GM19025 (cell line): Measurements from ENCODE around the gene SEZ6L.

ENCODE experiments used
- ATAC-seq: cut with Tn5 transposase; IDR thresholded peaks from one replicate; pipeline ENCODE4 v1.9.1; 2021; ENCODE audit warnings: mild to moderate bottlenecking, low read depth, moderate library complexity; ENCODE audit not compliant: unreplicated experiment

SEZ6L gene

DNA sequence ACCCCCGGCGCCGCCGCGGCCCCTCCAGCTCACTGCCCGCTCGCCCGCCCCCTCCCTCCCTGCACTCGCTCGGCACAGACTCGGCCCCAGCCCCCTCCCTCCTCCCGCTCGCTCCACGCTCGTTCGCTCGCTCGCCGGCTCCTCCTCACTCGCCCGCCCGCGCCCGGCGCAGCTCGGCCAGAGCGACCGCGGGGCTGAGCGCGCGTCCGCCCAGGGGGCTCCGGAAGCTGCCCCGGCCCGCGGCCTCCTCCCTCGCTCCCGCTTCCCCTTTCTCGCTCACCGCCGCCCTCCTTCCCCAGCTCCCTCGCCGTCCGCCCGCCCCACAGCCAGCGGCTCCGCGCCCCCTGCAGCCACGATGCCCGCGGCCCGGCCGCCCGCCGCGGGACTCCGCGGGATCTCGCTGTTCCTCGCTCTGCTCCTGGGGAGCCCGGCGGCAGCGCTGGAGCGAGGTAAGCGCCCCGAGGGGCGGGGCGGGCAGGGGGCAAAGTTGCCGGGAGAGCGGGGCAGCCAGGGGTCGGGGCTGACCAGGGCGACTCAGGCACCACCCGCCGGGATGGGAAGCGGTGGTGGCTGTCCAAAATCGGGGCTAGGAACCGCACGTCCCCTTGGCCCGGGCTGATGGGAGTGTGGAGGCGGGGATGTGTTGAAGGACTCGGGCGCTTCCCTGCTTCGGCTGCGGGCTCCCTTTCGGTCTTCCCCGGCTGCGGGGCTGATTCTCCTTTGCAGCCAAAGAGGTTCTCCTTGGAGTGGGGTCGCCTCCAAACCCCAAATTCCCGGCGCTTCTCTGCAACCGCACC lies at the start of gene SEZ6L:
Gene SEZ6L, plus strand, starts transcription at position 148 of the 797 bp plus-strand sequence. Its CDS starts 208 bp downstream, at position 356.
- ATAC-seq = no peak

GRCh38 chr22:26122920-26123468 lies 46.3 kb upstream of the SEZ6L start:
- ATAC-seq = no peak

GRCh38 chr22:26124991-26125725 lies 44.1 kb upstream of the SEZ6L start:
- ATAC-seq = no peak

- no peak for ATAC-seq
Measured at GRCh38 chr22:26127126-26127525, 42.1 kb upstream of the SEZ6L start.

GRCh38 chr22:26127556-26127955 lies 41.7 kb upstream of the SEZ6L start:
- no peak for ATAC-seq

DNA sequence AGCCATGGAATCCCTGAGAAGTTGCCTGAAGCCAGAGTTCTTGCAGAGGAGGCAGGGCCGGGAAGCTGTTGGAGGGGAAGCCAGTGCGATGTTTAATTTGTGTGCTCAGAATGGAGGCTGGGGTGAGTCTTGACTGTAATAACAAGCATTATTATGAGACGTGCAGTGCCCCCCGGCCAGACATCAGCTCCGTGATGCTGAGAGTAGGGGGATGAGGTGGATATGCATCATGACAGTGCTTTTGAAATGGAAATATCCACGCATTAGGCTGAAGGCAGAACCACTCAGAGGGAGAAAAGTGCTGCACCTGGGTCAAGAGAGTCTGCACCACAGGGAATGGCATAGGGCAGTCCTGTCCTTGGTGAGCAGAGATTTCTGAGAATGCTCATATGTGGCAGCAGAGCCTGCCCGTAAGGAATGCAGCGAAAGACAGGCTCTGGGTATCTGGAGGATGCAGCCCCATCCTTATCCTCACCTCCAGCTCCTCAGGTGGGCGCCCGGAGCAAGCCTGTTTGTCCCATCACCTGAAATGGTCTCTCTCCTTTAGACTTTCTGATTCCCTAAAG lies 37.6 kb upstream of the SEZ6L start:
- no peak for ATAC-seq

DNA sequence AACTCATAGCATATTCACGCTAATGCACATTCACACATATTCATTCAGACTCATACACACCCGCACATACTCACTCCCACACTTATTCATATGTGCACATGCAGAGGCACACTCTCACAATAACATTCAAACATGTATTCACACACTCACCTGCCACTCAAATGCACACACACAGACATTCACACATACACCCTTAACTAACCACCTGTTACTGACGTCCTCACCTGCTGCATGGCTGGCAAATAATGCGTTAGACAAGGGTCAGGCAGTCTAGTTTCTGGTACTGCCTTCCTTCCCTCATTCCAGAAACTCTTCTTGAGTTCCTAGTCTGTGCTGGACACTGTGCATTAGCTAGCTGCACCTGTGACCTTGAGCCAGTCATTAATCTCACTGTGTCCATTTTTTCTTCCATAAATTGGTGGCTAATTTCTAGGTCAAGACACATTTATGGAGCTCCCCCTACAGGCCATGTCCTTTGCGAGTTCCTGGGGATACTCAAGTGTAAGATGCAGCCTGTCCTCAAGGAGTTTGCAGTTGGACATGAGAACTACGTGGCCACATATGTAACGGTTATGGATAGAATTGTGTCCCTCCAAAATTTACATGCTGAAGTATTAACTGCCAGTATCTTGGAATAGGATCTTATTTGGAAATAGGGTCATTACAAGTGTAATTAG lies 34.5 kb upstream of the SEZ6L start:
- no peak for ATAC-seq

DNA sequence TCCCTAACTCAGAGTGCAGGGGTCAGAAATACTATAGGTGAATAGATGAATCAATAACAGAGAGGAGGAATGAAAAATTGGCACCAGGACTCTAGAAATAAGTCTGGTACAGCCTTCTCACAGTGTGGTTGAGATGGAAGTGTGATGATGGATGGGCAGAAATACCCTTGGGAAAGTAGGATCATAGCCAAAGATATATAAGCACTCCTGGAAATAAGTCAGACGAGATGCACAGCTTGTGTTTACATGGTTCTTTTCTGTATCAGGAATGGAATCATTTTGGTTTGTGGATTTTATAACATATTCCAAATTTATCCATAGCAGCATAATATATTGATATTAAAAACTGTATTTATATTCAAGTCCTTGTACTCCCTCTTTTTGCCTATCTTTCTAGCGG lies 33.5 kb upstream of the SEZ6L start:
- ATAC-seq = no peak

- no peak for ATAC-seq
Measured at GRCh38 chr22:26139310-26139709, 30.0 kb upstream of the SEZ6L start.

DNA sequence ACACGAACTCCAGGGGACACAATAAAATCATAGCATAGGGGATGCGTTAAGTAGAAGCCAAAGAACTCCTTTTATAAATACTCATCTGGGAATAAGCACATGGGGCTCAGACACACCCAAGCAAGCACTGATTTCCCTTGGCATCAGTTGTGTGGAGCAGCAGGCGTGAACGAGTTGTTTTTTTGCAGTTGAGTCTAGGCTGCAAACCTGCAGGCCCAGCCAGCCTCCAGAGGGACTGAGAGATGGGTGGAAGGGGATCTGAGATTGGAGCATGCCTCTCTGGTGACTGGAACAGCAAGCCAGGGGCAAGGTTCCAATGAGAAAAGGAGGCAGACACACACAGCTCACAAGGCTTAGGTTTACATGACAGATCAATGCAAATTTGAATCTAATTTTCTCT lies 27.4 kb upstream of the SEZ6L start:
- ATAC-seq = no peak

DNA sequence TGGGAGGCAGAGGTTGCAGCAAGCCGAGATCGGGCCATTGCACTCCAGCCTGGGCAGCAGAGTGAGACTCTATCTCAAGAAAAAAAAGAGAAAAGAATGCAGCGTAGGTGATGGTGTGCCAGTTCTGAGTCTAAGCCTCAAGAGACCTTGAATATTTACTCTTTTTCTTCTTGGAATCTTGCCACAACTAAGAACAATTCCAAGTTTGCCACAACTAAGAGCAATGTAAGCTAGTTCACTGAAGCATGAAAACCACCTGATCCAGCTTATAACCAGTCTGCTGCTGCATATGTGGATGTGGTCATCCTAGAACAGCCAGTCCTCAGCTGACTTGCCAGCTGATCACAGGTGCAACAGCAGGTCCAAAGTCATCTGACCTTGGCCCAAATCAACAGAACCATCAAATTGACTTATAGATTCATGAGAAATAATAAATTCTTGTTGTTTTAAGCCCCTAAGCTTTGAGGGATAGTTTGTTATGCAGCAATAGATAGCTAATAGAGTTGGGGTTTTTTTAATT lies 25.4 kb upstream of the SEZ6L start:
- no peak for ATAC-seq

DNA sequence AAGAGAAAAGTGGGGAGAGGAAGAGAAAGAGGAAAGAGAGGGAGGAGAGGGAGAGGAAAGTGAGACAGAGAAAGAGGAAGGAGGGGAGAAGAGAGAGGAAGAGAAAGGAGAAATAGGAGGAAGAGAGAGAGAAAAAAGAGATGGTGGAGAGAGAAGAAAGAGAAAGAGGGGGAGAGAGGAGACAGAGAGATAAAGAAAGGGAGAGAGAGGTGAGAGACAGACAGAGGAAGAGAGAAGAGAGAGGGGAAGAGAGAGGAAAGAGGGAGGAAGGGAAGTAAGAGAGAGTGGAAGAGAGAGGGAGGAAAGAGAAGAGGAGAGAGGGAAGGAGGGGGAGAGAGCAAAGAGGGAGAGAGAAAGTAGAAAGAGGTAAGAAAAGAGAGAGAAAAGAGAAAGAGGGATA lies 9.4 kb upstream of the SEZ6L start:
- ATAC-seq = no peak

DNA sequence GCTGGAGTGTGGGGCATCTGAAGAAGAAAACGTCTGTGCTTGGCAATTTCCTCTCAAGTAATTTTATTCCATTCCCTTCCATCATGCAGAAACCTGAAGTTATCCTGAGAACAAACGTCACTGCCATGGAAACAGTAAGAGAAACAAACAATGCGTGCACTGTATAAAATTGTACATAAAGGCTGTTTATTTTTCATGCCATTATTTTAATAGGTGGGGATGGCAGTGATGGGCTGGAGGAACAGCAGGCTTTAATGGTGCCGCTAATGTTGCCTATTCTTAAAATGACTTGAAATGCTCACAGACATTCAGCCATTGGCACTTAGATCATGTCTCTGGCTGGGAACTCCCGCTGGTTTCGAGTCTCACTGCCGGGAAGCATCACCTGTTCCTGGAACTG lies 7.5 kb upstream of the SEZ6L start:
- no peak for ATAC-seq

- ATAC-seq = no peak
Measured at GRCh38 chr22:26162926-26163325, 6.3 kb upstream of the SEZ6L start.

GRCh38 chr22:26164174-26164573 lies 5.1 kb upstream of the SEZ6L start:
- no peak for ATAC-seq

- no peak for ATAC-seq
Measured at GRCh38 chr22:26168330-26168851, 871 bp upstream of the SEZ6L start.

DNA sequence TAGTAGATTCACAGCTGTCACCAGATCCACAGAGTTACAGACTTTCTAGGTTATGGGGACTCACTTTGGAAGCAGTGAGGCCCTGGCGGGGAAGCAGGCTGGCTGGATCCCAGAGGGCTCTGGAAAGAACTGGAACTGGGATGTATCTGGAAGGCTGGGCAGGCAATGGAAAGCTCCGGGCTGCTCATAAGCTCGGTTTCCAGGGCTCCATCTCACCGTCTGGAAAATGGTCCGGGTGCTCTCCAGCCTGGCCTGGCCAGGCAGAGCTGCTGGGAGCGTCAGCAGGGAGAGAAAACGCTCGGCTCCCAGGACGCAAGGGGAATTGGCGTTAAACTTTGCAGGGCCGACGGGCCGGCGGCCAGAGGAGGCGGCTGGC lies 335 bp upstream of the SEZ6L start:
- no peak for ATAC-seq

- ATAC-seq = no peak
Measured at GRCh38 chr22:26170112-26170492, 840 bp downstream of the SEZ6L start.

- no peak for ATAC-seq
Measured at GRCh38 chr22:26170795-26171580, 1.7 kb downstream of the SEZ6L start.
